Measurements from ENCODE around the gene SIGLEC12. TPM values are rescaled to one million over a fixed set of nuclear protein-coding genes. Genes with fewer than 3 reads are reported as not detected.

The SIGLEC12 gene
- total RNA-seq, 1 donor = under 0.01 TPM

DNA sequence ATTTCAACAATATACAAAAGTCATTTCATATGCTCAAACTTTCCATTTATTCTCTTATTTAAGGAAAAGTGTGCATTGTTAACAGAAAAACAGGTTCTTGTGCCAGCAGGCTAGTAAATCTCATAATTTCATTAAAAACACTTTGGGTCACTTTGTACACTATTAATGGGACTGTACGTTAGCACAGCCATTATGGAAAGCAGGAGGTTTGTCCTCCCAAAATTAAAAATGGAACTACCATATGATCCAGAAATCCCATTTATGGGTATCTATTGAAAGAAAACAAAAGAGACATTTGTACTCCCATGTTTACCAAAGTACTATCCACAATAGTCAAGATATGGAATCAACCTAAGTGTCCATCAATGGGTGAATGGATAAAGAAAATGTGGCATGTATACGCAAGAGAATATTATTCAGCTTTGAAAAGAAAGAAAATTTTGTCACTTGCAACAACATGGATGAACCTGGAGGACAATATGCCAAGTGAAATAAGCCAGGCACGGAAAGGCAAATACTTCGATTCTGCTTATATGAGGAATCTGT is 38.3 kb upstream of the SIGLEC12 start:
- Histone ChIP-seq H3K36me3 (ENCODE audit: insufficient read depth, low read length) (no peaks in the 10 kb centered on the region), H3K4me2 (ENCODE audit: insufficient read depth, low read length) (no peak overlapping the region), H3K9me3 (ENCODE audit: low read depth, low read length) (no peaks in the 10 kb centered on the region), H4K20me1 (ENCODE audit: insufficient read depth, low read length) (no peaks in the 10 kb centered on the region), H3K27ac (ENCODE audit: low read depth, low read length) (no peak overlapping the region), H3K79me2 (ENCODE audit: insufficient read depth, low read length) (no peaks in the 10 kb centered on the region), H3K4me1 (ENCODE audit: insufficient read depth, low read length) (no peaks in the 10 kb centered on the region), H3K27me3 (ENCODE audit: insufficient read depth, low read length) (no peaks in the 10 kb centered on the region), H2AFZ (ENCODE audit: low read length) (no peak overlapping the region), H3K4me3 (ENCODE audit: insufficient read depth, low read length) (no peak overlapping the region)
- DNase-seq (ENCODE audit: insufficient read length, low spot score, missing footprints) = no peak
- TF ChIP-seq, protein P1, sequence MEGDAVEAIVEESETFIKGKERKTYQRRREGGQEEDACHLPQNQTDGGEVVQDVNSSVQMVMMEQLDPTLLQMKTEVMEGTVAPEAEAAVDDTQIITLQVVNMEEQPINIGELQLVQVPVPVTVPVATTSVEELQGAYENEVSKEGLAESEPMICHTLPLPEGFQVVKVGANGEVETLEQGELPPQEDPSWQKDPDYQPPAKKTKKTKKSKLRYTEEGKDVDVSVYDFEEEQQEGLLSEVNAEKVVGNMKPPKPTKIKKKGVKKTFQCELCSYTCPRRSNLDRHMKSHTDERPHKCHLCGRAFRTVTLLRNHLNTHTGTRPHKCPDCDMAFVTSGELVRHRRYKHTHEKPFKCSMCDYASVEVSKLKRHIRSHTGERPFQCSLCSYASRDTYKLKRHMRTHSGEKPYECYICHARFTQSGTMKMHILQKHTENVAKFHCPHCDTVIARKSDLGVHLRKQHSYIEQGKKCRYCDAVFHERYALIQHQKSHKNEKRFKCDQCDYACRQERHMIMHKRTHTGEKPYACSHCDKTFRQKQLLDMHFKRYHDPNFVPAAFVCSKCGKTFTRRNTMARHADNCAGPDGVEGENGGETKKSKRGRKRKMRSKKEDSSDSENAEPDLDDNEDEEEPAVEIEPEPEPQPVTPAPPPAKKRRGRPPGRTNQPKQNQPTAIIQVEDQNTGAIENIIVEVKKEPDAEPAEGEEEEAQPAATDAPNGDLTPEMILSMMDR (IDR thresholded peaks at IDR 0.05; ENCODE audit: extremely low read depth, low read depth, low read length) = no peak

GRCh38 chr19:51535535-51535934 is 33.9 kb upstream of the SIGLEC12 start:
- no peak overlapping the region for H3K4me2 ChIP-seq (ENCODE audit: insufficient read depth, low read length)
- H3K27ac ChIP-seq (ENCODE audit: low read depth, low read length) = no peak overlapping the region
- H3K27me3 ChIP-seq (ENCODE audit: insufficient read depth, low read length) = peaks cover 9% of the 10 kb centered on the region
- H4K20me1 ChIP-seq (ENCODE audit: insufficient read depth, low read length) = no peaks in the 10 kb centered on the region
- H3K4me1 ChIP-seq (ENCODE audit: insufficient read depth, low read length) = no peaks in the 10 kb centered on the region
- DNase-seq (ENCODE audit: insufficient read length, low spot score, missing footprints) = no peak
- no peaks in the 10 kb centered on the region for H3K79me2 ChIP-seq (ENCODE audit: insufficient read depth, low read length)
- H2AFZ ChIP-seq (ENCODE audit: low read length) = no peak overlapping the region
- TF ChIP-seq, protein P1 (IDR thresholded peaks at IDR 0.05; ENCODE audit: extremely low read depth, low read depth, low read length) = no peak
- H3K4me3 ChIP-seq (ENCODE audit: insufficient read depth, low read length) = no peak overlapping the region
- no peaks in the 10 kb centered on the region for H3K9me3 ChIP-seq (ENCODE audit: low read depth, low read length)
- H3K36me3 ChIP-seq (ENCODE audit: insufficient read depth, low read length) = no peaks in the 10 kb centered on the region

DNA sequence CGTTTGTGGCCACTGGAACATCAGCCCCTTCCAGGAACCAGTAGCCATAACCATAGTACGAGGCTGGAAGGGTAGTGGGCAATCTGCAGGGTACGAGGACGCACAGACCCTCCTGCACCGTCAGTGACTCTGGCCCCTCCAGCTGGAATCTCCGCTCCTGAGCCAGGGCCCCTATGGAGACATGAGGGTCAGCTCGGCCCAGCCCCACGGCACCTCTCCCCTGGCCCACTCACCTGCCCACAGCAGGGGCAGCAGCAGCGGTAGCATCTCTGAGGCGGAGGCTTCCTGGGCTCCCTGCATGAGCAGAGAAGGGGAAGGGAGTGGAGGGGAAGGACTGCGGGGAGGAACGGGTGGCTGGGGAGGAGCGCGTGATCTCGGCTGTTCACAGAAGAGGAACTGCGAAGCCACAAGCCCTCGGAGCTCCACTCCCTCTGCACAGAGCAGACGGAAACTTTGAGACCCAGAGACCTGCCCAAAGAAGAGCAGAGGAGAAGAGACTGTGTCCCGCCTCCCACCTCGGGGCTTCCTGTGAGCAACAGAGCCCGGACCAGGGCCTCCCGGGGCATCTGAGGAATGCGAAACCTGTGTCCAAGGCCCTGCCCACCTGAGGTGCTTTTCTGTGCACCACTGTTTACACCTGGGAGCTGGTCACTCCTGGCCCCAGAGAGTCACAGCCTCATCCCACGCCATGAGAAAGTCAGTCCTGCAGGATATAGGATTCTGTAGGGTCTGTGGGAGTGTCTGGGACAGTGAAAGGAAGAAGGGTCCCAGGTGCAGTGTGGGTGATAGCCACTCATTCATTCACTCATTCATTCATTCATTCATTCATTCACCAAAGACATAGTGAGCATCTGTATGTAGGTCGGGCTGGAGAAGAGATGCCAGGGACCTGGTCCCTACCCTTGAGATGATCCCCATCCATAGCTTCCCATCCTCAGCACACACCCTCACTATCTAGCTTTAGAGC is 30.0 kb upstream of the SIGLEC12 start, which contains the start of gene SIGLEC6:
TSS of gene SIGLEC6 (minus strand) at position 322 of the 967 bp plus-strand sequence. CDS start at position 300, 22 bp downstream.
- Histone ChIP-seq H2AFZ (ENCODE audit: low read length) (no peak within 1 kb of the TSS), H3K79me2 (ENCODE audit: insufficient read depth, low read length) (no peaks in the 10 kb centered on the region), H3K27ac (ENCODE audit: low read depth, low read length) (no peak within 1 kb of the TSS), H3K4me1 (ENCODE audit: insufficient read depth, low read length) (no peaks in the 10 kb centered on the region), H4K20me1 (ENCODE audit: insufficient read depth, low read length) (no peaks in the 10 kb centered on the region), H3K9me3 (ENCODE audit: low read depth, low read length) (no peaks in the 10 kb centered on the region), H3K36me3 (ENCODE audit: insufficient read depth, low read length) (no peaks in the 10 kb centered on the region), H3K27me3 (ENCODE audit: insufficient read depth, low read length) (peaks cover 9% of the 10 kb centered on the region), H3K4me2 (ENCODE audit: insufficient read depth, low read length) (no peak within 1 kb of the TSS), H3K4me3 (ENCODE audit: insufficient read depth, low read length) (no peak within 1 kb of the TSS)
- TF ChIP-seq, protein P1 (IDR thresholded peaks at IDR 0.05; ENCODE audit: extremely low read depth, low read depth, low read length) = no peak
- DNase-seq (ENCODE audit: insufficient read length, low spot score, missing footprints) = no peak

DNA sequence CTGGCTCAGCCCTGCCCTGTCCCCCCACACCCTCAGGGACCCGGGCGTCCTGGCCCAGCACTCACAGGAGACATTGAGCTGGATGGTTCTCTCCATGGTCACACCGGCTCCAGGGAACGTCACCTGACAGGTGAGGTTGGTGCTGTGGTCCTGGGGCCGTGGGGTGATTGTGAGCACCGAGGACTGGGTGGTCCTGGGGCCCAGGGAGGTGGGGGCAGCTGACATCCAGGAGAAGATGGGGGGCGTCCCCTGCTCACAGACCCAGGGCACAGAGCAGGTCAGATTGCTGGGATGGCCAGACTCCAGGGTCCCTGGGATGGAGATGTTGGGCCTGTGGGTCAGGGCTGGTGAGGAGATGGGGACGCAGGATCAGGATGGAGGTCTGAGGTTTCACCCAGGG is 29.0 kb upstream of the SIGLEC12 start:
- no peaks in the 10 kb centered on the region for H3K36me3 ChIP-seq (ENCODE audit: insufficient read depth, low read length)

More for the DNA sequence above, 29.0 kb upstream of the SIGLEC12 start:
- peaks cover 9% of the 10 kb centered on the region for H3K27me3 ChIP-seq (ENCODE audit: insufficient read depth, low read length)
- H3K4me1 ChIP-seq (ENCODE audit: insufficient read depth, low read length) = no peaks in the 10 kb centered on the region
- TF ChIP-seq, protein P1 (IDR thresholded peaks at IDR 0.05; ENCODE audit: extremely low read depth, low read depth, low read length) = no peak
- H3K9me3 ChIP-seq (ENCODE audit: low read depth, low read length) = no peaks in the 10 kb centered on the region
- no peak overlapping the region for H3K4me3 ChIP-seq (ENCODE audit: insufficient read depth, low read length)
- no peak overlapping the region for H3K27ac ChIP-seq (ENCODE audit: low read depth, low read length)
- H4K20me1 ChIP-seq (ENCODE audit: insufficient read depth, low read length) = no peaks in the 10 kb centered on the region
- no peak overlapping the region for H3K4me2 ChIP-seq (ENCODE audit: insufficient read depth, low read length)
- no peak overlapping the region for H2AFZ ChIP-seq (ENCODE audit: low read length)
- H3K79me2 ChIP-seq (ENCODE audit: insufficient read depth, low read length) = no peaks in the 10 kb centered on the region
- no peak for DNase-seq (ENCODE audit: insufficient read length, low spot score, missing footprints)
